GM18507 (cell line): ENCODE measurements around the gene ELP2.
"Not testable (repeated sequence)": the region's sequence is repeated elsewhere in the genome, so short reads cannot be mapped to it uniquely, and the experiment has no call there.

Experiments
- DNase-seq: peaks from one replicate; pipeline ENCODE4 v3.0.0; 2011; ENCODE audit warnings: low read depth; ENCODE audit not compliant: insufficient read length; ENCODE audit errors: extremely low spot score
- FAIRE-seq: peaks from 2 replicates; lab custom pipeline; 2011; peaks lifted over from hg19 to GRCh38; lab: Jason Lieb, UNC

The ELP2 gene

GRCh38 chr18:36129300-36130038 lies at the start of gene ELP2, which contains the start of gene SLC39A6:
Gene ELP2 (plus strand): TSS chr18:36129899. CDS start chr18:36129934, 35 bp downstream.
Gene SLC39A6 (minus strand): TSS chr18:36129340. CDS start chr18:36127007, 2,333 bp downstream.
- peak; percentile 87 for FAIRE-seq
- peak; percentile 96 for DNase-seq

- not testable (repeated sequence) for DNase-seq, FAIRE-seq
Measured at GRCh38 chr18:36081118-36081517, 48.6 kb upstream of the ELP2 start.

GRCh38 chr18:36083729-36084128 lies 46.0 kb upstream of the ELP2 start:
- peak; percentile 75 for FAIRE-seq
- DNase-seq, result no peak

GRCh38 chr18:36085195-36085594 lies 44.5 kb upstream of the ELP2 start:
- DNase-seq (no peak), FAIRE-seq (no peak)

GRCh38 chr18:36086186-36086585 lies 43.5 kb upstream of the ELP2 start:
- no peak for DNase-seq
- FAIRE-seq, result no peak

- no peak for FAIRE-seq
- DNase-seq, result no peak
Measured at GRCh38 chr18:36088256-36088655, 41.4 kb upstream of the ELP2 start.

GRCh38 chr18:36089001-36089400 lies 40.7 kb upstream of the ELP2 start:
- DNase-seq (no peak), FAIRE-seq (no peak)

GRCh38 chr18:36092116-36092515 lies 37.6 kb upstream of the ELP2 start:
- FAIRE-seq, DNase-seq: not testable (repeated sequence)

GRCh38 chr18:36094431-36094830 lies 35.3 kb upstream of the ELP2 start:
- DNase-seq, result no peak
- no peak for FAIRE-seq

- DNase-seq (peak; percentile 17), FAIRE-seq (peak; percentile 78)
Measured at GRCh38 chr18:36095936-36096519, 33.7 kb upstream of the ELP2 start.

- DNase-seq (no peak), FAIRE-seq (no peak)
Measured at GRCh38 chr18:36096955-36097354, 32.7 kb upstream of the ELP2 start.

GRCh38 chr18:36099311-36099710 lies 30.4 kb upstream of the ELP2 start:
- FAIRE-seq (no peak), DNase-seq (no peak)

- no peak for FAIRE-seq
- DNase-seq, result no peak
Measured at GRCh38 chr18:36101943-36102342, 27.8 kb upstream of the ELP2 start.

- no peak for DNase-seq
- FAIRE-seq, result no peak
Measured at GRCh38 chr18:36104749-36105148, 24.9 kb upstream of the ELP2 start.

GRCh38 chr18:36107477-36107876 lies 22.2 kb upstream of the ELP2 start:
- FAIRE-seq (no peak), DNase-seq (no peak)

- DNase-seq (no peak), FAIRE-seq (no peak)
Measured at GRCh38 chr18:36108196-36108595, 21.5 kb upstream of the ELP2 start.

GRCh38 chr18:36108601-36109000 lies 21.1 kb upstream of the ELP2 start:
- DNase-seq (no peak), FAIRE-seq (no peak)

GRCh38 chr18:36109737-36110136 lies 20.0 kb upstream of the ELP2 start:
- no peak for DNase-seq
- FAIRE-seq, result no peak

GRCh38 chr18:36112302-36112701 lies 17.4 kb upstream of the ELP2 start:
- DNase-seq (no peak), FAIRE-seq (no peak)

- FAIRE-seq (no peak), DNase-seq (no peak)
Measured at GRCh38 chr18:36114251-36114650, 15.4 kb upstream of the ELP2 start.

- no peak for FAIRE-seq
Measured at GRCh38 chr18:36114738-36115137, 15.0 kb upstream of the ELP2 start.

More at GRCh38 chr18:36114738-36115137, 15.0 kb upstream of the ELP2 start:
- DNase-seq, result no peak
